Vagina (tissue), 2 donors: ENCODE data around the gene ANKRD11. TPM values are rescaled to one million over a fixed set of nuclear protein-coding genes. Genes with fewer than 3 reads are reported as not detected.

Source experiments
- DNase-seq, 2 donors: peaks; one replicate each; pipeline ENCODE4 v3.0.0-alpha.2; 2017; ENCODE audit errors: extremely low spot score in 2 of 2
- H3K27ac ChIP-seq: fragments of 200-600 bp; sonication (generic); one replicate; pipeline ENCODE4 v1.5.1; 2019
- H3K27me3 ChIP-seq: fragments of 200-600 bp; sonication (generic); one replicate; pipeline ENCODE4 v1.5.1; 2019
- H3K36me3 ChIP-seq, 2 donors: fragments of 200-600 bp; sonication (generic); one replicate each; pipeline ENCODE4 v1.5.1; 2017 to 2019
- H3K4me1 ChIP-seq: fragments of 200-600 bp; sonication (generic); one replicate; pipeline ENCODE4 v1.5.1; 2019
- H3K4me3 ChIP-seq, 2 donors: fragments of 200-600 bp; sonication (generic); 1 replicate in 1 of 2; 2 replicates in 1 of 2; pipeline ENCODE4 v1.5.1; 2016 to 2019
- H3K9me3 ChIP-seq: fragments of 200-600 bp; sonication (generic); one replicate; pipeline ENCODE4 v1.5.1; 2019
- CTCF ChIP-seq, 3 experiments: fragments of 450-650 bp in 2 of 3; fragments of 200-600 bp in 1 of 3; sonication (generic) in 1 of 3; IDR thresholded peaks; one replicate each; pipeline ENCODE4 v1.5.1; 2017 to 2019; ENCODE audit warnings: antibody characterized with exemption in 3 of 3, mild to moderate bottlenecking in 2 of 3, moderate library complexity in 2 of 3
- POLR2A ChIP-seq, 2 donors: fragments of 450-650 bp; IDR thresholded peaks; one replicate each; pipeline ENCODE4 v1.6.1; 2017; ENCODE audit warnings: antibody characterized with exemption in 2 of 2, mild to moderate bottlenecking in 2 of 2, moderate library complexity in 2 of 2
- POLR2AphosphoS5 ChIP-seq, 2 donors: sonication (generic); formaldehyde crosslinking; IDR thresholded peaks; one replicate each; pipeline ENCODE4 v1.9.0; 2017; ENCODE audit warnings: antibody characterized with exemption in 2 of 2, mild to moderate bottlenecking in 2 of 2, low read depth in 1 of 2; ENCODE audit not compliant: insufficient read depth in 1 of 2
- intact Hi-C: fragments of 100-400 bp; cut with DNase I; formaldehyde crosslinking; loops from one replicate; pipeline ENCODE4 v1.15.1; 2023
- total RNA-seq: library from RNA; depleted of rRNA; stranded (reverse); fragments of >200 nt; gene quantifications from one replicate; pipeline ENCODE4 v1.2.3, GENCODE V29; 2016

The ANKRD11 gene
- total RNA-seq, 1 donor from 2014 or later = 135 TPM

GRCh38 chr16:89401641-89402445 is 88.5 kb downstream of the ANKRD11 start:
- TF ChIP-seq POLR2AphosphoS5 (IDR thresholded peaks at IDR 0.05; ENCODE audit: insufficient read depth in 1 of 2, low read depth in 1 of 2) (no peak), CTCF (IDR thresholded peaks at IDR 0.05) (no peak), POLR2A (IDR thresholded peaks at IDR 0.05) (no peak)
- DNase-seq = no peak
- Histone ChIP-seq H3K27ac (no peak overlapping the region), H3K4me1 (peaks cover 62% of the 10 kb centered on the region), H3K36me3 (no peaks in the 10 kb centered on the region), H3K9me3 (no peaks in the 10 kb centered on the region), H3K27me3 (no peaks in the 10 kb centered on the region), H3K4me3 (no peak overlapping the region)
- intact Hi-C loops = no loop called here

- intact Hi-C loops = no loop called here
- Histone ChIP-seq H3K4me1 (peaks cover 56% of the 10 kb centered on the region), H3K9me3 (no peaks in the 10 kb centered on the region), H3K36me3 (no peaks in the 10 kb centered on the region), H3K4me3 (no peak overlapping the region), H3K27ac (no peak overlapping the region), H3K27me3 (no peaks in the 10 kb centered on the region)
- DNase-seq = no peak
- TF ChIP-seq CTCF (IDR thresholded peaks at IDR 0.05) (no peak), POLR2A (IDR thresholded peaks at IDR 0.05) (no peak), POLR2AphosphoS5 (IDR thresholded peaks at IDR 0.05; ENCODE audit: insufficient read depth in 1 of 2, low read depth in 1 of 2) (no peak)
Measured at GRCh38 chr16:89401205-89401604, 89.2 kb downstream of the ANKRD11 start.

- no peaks in the 10 kb centered on the region for H3K9me3 ChIP-seq
- H3K4me3 ChIP-seq = no peak overlapping the region
- TF ChIP-seq POLR2A (IDR thresholded peaks at IDR 0.05) = no peak
- intact Hi-C loops = no loop called here
- peaks cover 56% of the 10 kb centered on the region for H3K4me1 ChIP-seq
- H3K36me3 ChIP-seq = no peaks in the 10 kb centered on the region
- no peak overlapping the region for H3K27ac ChIP-seq
- no peak for DNase-seq
- no peaks in the 10 kb centered on the region for H3K27me3 ChIP-seq
Measured at GRCh38 chr16:89400740-89401139, 89.6 kb downstream of the ANKRD11 start.

GRCh38 chr16:89398924-89399323 is 91.4 kb downstream of the ANKRD11 start:
- H3K4me1 ChIP-seq = peaks cover 56% of the 10 kb centered on the region
- TF ChIP-seq POLR2AphosphoS5 (IDR thresholded peaks at IDR 0.05; ENCODE audit: insufficient read depth in 1 of 2, low read depth in 1 of 2) = no peak
- H3K9me3 ChIP-seq = no peaks in the 10 kb centered on the region
- no peak overlapping the region for H3K4me3 ChIP-seq
- no peaks in the 10 kb centered on the region for H3K27me3 ChIP-seq
- no peak overlapping the region for H3K27ac ChIP-seq
- intact Hi-C loops = no loop called here
- no peaks in the 10 kb centered on the region for H3K36me3 ChIP-seq
- DNase-seq = no peak

- Histone ChIP-seq H3K27ac (no peak overlapping the region), H3K27me3 (no peaks in the 10 kb centered on the region), H3K4me1 (peaks cover 56% of the 10 kb centered on the region), H3K9me3 (no peaks in the 10 kb centered on the region), H3K4me3 (no peak overlapping the region), H3K36me3 (no peaks in the 10 kb centered on the region)
- intact Hi-C loops = no loop called here
- TF ChIP-seq POLR2A (IDR thresholded peaks at IDR 0.05) (no peak), POLR2AphosphoS5 (IDR thresholded peaks at IDR 0.05; ENCODE audit: insufficient read depth in 1 of 2, low read depth in 1 of 2) (no peak), CTCF (IDR thresholded peaks at IDR 0.05) (no peak)
- no peak for DNase-seq
Measured at GRCh38 chr16:89397331-89397861, 93.0 kb downstream of the ANKRD11 start.

- intact Hi-C loops = no loop called here
- H3K9me3 ChIP-seq = no peaks in the 10 kb centered on the region
- DNase-seq = no peak
- H3K27ac ChIP-seq = no peak overlapping the region
- H3K36me3 ChIP-seq = no peaks in the 10 kb centered on the region
- H3K4me1 ChIP-seq = peaks cover 52% of the 10 kb centered on the region
- no peak overlapping the region for H3K4me3 ChIP-seq
- no peaks in the 10 kb centered on the region for H3K27me3 ChIP-seq
- TF ChIP-seq POLR2AphosphoS5 (IDR thresholded peaks at IDR 0.05; ENCODE audit: insufficient read depth in 1 of 2, low read depth in 1 of 2) = no peak
Measured at GRCh38 chr16:89396156-89396555, 94.2 kb downstream of the ANKRD11 start.
